GM21390 (cell line): ENCODE measurements around the gene SPPL2B.
"Not testable (repeated sequence)": the region's sequence is repeated elsewhere in the genome, so short reads cannot be mapped to it uniquely, and the experiment has no call there.

Experiments used
- ATAC-seq: cut with Tn5 transposase; IDR thresholded peaks from one replicate; pipeline ENCODE4 v1.9.1; 2021; ENCODE audit not compliant: unreplicated experiment

The SPPL2B gene

DNA sequence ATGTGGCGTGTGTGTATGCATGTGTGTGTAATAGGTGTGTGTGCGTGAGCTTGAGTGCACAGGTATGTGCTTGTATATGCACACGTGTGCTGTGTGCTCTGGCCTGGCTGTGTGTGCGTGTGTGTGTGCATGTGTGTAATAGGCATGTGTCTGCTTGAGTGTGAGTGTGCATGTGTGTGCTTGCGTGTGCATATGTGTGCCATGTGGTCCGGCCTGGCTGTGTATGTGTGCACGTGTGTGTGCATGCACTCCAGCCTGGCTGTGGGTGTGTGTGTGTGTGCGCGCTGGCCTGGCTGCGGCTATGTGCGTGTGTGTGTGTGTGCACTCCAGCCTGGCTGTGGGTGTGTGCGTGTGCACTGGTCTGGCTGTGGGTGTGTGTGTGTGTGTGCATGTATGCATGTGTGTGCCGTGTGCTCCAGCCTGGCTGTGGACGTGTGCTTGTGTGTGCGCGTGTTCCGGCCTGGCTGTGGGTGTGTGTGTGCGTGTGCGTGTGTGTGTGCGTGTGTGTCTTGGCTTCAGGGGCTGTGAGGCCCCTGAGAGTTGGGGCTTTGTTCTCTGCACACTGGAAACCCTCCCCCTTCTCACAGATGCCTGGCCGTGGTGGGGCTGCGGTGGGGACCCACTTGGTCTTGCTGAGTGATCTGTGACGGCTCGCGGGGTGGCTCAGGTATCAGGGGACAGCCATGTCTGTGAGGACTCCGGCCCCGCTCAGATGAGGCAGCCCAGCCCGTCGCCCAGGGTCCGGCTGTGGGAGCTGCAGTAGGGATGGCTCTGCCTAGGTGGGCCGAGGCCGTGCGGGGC is 8.2 kb downstream of the SPPL2B start:
- no peak for ATAC-seq

DNA sequence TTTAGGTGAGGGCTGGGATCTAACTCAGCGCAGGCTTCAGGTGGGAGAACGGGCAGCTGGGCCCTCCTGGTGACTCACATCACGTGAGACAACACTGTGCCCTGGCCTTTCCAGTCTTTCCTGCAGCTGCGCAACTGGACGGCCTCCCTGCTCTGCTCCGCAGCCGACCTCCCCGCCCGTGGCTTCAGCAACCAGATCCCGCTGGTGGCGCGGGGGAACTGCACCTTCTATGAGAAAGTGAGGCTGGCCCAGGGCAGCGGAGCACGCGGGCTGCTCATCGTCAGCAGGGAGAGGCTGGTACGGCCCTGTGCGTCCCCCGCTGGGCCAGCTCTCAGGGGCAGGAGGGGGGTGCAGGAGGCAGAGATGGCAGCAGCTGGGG is 8.8 kb downstream of the SPPL2B start:
- no peak for ATAC-seq

DNA sequence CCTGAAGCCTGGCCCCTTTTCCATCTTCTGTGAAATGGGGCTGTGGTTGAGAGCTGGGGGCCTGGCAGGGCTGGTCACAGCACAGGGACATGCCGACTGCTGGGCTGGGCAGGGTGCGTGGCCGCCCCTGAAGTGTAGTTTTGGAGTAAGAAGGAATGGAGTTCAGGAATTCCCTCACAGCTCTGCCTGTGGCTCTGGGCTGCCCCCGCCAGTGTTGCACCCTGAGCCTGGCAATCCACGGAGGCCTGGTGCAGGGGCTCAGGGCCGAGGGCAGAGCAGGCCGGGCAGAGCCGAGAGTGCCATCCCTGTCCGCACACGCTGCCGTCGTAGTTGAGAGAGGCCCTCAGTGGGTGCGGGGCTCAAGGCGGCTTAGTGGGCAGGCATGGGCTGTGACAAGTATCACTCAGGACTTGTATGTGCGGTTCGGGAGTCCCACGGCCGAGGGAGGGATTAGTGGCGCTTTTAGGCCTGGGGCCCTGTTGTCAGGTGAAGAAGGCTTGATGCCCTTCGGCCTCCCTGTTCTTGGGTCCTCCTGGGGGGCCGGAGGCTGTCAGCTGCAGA is 9.7 kb downstream of the SPPL2B start:
- ATAC-seq: no peak

DNA sequence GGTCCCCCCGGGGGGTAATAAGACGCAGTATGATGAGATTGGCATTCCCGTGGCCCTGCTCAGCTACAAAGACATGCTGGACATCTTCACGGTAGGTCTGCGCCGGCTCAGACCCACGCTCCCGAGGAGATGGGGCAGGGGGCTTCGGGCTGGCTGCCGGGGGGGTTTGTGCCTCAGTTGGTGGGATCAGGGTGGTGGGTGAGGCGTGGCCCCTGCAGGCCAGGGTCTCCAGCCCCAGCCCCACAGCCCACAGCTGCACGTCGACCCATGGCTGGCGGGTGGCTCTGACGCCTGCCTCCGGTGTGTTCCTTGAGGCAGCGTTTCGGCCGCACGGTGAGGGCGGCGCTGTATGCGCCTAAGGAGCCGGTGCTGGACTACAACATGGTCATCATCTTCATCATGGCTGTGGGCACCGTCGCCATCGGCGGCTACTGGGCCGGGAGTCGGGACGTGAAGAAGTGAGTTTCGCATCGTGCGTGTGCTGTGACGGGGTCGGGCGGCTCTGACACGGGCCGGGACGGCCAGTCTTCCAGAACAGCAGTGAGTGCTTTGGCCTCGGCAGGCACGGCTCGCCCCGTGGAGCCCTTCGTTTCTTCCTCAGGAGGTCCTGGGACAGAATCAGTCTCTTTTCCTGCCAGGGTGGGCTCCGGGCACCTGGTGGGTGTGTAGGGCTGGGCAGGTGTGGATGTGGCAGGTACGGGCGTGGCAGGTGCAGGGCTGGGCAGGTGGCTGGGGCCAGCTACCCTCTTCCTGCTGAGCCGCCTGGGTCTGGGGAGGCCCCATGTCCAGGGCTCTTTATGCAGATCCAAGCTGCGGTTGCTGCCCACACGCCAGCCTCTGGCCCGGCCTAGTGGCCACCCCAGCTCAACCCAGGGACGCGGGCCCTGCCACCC is 10.5 kb downstream of the SPPL2B start:
- no peak for ATAC-seq

DNA sequence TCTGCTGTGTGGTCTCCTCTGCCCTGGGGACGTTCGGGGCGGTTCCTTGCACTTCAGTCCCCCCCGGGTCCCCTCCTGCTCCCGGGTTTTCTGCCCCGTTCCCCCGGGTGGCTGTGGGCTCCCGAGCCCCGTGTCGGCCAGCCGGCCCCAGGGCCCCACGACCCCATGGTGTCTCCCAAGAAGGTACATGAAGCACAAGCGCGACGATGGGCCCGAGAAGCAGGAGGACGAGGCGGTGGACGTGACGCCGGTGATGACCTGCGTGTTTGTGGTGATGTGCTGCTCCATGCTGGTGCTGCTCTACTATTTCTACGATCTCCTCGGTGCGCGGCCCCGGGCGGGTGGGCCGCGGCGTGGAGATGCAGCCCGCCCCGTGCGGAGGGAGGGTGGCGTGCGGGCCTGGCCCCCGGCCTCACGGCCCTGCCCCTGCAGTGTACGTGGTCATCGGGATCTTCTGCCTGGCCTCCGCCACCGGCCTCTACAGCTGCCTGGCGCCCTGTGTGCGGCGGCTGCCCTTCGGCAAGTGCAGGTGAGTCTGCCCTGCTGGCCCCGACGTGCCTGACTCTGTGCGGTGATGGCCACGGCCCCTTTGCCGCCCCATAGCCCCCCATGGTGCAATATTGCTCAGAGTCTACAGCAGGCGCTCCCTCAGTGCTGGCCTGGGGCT is 11.3 kb downstream of the SPPL2B start:
- no peak for ATAC-seq

DNA sequence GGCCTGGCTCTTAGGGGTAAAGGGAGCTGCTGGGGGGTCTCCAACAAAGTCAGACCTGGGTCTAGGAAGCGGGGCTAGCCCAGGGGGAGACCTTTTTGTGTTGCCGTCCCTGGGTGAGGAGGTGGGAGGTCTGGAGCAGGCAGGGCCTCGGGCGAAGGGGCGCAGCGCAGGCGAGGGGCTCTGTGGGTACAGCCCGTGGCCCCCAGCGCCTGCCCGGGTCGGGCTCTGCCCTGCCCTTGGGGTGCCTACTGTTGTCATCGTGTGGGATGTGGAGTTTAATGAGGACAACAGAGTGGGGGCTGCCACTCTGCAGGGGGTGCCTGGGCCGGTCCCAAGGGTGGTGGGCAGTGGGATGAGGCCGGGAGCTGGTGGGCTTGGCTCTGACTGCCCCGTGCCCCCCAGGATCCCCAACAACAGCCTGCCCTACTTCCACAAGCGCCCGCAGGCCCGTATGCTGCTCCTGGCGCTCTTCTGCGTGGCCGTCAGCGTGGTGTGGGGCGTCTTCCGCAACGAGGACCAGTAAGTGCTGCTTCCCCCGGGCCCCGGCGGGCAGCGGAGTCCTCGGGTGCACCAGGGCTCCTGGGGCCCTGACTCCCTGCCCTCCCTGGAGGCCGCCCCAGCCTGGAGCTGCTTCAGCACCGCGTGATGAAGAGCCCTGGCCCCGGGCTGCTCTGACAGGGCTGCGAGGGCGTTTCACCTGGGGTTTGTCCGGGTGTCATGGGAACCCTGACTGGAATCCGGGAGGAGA is 12.2 kb downstream of the SPPL2B start:
- ATAC-seq: no peak

DNA sequence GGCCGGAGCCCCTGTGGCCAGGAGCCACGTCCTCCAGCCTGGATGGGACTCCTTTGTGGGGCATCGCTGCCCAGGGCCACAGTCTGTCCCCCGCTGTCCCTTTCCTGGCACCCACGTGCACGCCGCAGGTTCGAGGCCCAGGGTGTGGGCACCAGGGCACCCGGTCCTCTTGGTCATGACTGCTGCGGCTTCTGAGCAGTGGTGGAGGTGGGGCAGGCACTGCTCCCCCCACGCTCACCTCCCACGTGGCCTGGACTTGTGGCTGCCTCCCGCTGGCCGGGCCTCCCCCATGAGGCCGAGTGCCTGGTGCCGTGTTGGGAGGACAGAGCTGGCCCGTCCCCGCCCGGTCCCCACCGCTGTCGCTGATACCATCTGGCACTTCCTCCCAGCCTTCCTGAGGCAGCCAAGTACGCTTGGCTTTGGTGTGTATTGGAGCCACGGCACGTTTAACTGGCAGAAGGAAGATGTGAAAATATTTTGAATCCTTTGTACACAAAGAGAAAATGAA is 12.8 kb downstream of the SPPL2B start:
- no peak for ATAC-seq

DNA sequence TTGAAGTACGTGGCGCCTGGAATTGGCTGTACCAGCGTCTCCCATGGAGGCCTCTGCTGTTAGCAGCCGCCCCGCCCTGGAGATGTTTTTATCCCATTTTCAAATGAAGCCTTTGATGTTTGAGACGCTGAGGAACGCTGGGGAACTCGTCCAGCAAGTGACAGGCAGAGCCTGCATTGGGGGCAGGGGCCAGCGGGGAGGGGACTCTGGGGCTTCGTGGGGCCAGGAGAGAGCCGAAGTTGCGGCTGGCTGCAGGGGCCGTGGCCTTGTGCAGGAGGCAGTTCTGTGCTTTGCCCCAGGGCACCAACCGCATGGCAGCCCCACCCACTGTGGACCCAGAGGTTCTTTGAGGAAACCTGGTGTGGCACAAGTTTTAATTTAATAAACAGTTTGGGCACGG is 13.5 kb downstream of the SPPL2B start:
- no peak for ATAC-seq

DNA sequence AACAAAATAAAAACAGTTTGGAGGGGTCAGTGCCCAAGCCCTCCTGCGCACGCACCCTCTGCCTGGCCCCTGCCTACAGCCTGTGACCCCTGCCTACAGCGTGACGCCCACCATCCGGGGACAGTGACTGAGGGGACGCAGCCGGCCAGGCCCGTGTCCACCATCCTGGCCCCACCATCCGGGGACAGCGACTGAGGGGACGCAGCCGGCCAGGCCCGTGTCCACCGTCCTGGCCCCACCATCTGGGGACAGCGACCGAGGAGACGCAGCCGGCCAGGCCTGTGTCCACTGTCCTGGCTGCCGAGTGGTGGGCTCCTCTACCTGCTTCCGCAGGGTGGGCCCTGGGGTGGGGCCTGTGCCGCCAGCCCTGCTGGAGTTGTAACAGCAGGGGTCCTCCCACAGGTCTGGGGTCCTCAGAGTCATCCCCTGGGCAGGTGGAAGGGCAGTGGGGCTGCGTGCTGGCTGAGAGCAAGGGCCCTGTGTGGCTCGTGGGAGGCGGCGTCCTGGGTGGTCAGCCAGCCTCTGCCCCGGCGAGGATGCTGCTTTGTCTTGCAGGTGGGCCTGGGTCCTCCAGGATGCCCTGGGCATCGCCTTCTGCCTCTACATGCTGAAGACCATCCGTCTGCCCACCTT is 14.3 kb downstream of the SPPL2B start:
- ATAC-seq: no peak

DNA sequence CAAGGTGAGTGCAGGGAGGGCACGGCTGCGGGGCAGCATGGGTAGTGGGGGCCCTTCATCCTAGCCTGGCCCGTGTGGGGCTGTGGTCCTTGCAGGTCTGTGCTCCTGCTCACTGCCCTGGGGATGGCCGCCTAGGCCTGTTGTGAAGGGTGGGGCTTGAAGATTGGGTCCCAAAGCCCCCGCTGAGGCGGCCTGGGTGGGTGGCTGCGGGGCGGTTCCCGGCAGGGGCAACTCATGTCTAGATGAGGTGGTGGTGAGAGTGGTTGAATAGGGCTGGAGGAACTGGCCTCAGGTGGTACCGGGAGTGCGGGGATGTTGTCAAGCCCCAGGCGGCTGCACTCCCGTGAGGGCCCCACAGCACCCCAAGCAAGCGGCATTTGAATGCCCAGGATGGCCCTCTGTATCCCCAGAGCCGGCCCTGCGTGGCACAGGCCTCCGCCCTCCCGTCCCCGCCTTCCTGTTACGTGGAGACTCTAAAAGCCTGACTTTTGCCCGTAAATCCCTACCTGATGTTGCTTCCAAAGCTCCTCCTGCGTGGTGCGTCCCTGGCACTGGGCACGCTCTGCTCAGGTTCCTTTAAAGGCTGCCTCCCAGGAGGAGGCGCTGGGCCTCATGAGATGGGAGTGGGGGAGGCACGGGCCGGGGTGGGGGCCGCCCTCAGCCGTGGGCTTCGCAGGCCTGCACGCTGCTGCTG is 15.0 kb downstream of the SPPL2B start:
- ATAC-seq: no peak

DNA sequence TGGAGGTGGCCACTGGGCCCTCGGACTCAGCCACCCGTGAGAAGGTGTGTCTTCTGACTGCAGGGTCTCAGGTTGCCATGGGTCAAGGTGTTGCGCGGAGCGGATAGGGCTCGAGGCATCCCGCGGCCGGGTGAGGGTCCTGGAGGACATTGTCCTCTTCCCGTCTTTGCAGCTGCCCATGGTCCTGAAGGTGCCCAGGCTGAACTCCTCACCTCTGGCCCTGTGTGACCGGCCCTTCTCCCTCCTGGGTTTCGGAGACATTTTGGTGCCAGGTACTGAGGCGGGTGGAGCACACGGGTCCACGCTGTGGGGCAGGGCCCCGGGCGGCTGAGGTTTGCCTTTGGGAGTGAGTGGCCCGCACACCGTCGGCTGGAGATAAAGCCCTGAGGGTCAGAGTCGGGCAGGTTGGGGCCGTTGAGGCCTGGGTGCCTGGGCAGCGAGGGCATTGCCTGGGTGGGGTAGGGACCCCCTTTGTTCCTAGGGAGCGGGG is 15.9 kb downstream of the SPPL2B start:
- ATAC-seq: no peak

DNA sequence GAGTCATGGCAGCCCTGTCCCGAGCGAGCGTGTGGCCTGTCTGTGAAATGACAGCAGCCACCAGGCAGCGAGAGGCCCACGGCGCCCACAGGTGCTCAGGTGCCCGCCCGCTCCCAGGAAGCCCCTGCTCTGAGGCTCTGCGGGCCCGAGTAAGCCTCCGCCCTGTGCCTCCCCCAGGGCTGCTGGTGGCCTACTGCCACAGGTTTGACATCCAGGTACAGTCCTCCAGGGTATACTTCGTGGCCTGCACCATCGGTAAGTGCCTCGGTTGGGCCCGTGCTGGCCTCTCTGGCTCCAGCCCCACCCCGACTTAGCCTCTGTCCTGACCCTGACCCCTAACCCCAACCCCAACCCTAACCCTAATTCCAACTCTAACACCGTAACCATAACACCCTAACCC is 16.6 kb downstream of the SPPL2B start:
- no peak for ATAC-seq

DNA sequence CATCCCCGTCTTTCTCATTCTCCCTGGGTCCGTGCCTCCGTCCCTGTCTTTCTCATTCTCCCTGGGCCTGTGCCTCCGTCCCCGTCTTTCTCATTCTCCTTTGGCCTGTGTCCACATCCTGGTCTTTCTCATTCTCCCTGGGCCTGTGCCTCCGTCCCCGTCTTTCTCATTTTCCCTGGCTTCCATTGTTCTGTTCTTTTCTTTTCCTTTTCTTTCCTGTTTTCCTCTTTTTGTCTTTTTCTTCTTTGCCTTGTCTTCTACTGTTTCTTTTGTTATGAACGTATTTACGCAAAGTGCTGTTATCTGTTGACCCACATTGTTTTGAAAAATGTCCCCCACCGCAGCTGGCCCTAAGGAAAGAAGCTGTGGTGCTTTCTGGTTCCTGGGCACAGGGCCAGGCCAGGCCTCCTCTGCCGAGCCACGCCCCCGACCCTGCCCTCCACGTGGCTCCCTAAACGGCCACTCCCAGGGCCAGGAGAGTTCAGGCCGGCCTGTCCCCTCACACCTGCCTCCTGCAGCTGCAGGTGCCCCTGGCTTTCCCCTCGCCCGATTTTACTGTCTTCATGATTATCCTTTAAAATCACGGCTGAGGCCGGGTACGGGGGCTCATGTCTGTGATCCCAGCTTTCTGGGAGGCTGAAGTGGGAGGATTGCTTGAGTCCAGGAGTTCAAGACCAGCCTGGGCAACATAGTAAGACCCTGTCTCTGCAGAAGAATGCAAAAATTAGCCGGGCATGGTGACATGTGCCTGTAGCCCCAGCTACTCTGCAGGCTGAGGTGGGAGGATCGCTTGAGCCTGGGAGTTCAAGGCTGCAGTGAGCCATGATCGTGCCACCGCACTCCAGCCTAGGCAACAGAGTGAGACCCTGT is 17.5 kb downstream of the SPPL2B start:
- ATAC-seq: no peak

DNA sequence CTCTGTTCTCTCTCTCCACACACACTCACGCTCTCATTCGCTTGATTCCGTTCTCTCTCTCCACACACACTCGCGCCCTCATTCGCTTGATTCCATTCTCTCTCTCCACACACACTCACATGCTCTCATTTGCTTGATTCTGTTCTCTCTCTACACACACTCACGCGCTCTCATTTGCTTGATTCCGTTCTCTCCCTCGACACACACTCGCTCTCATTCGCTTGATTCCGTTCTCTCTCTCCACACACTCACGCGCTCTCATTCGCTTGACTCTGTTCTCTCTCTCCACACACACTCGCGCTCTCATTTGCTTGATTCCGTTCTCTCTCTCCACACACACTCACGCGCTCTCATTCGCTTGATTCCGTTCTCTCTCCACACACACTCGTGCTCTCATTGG is 21.3 kb downstream of the SPPL2B start:
- not testable (repeated sequence) for ATAC-seq

DNA sequence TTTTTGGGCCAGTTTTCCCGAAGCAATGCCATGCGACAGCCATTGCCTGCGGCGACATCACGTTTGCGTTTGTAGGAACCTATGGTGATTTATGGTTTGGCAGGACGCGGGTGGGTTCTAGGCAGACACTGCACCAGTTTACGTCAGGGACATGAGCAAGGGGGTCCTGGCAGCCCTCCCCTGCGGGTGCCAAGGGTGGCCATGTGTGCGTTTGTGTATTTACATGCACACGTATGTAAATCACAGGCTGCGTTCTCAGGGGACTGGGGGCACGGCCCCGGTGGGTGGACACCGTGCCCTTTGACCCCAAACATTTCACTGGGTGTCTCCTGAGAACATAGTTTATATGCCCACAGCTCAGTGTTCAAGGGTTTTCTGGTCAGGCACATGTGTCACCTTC is 22.2 kb downstream of the SPPL2B start:
- ATAC-seq: no peak

DNA sequence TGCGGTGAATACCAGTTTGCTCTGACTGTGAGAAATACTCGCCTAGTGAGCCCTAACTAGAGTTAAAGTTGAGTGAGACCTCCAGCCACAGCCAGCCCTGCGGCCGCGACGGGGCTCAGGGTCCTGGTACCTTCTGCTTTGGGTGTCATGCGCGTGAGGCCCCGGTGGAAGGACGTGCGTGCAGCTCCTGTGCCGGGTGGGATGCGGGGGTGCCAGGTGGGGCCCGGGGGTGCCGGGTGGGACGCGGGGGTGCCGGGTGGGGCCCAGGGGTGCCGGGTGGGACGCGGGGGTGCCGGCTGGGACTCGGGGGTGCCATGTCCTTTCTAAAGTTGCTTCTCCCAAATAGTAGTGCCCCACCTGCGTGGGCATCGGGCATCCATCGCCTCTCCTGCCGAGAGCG is 23.1 kb downstream of the SPPL2B start:
- ATAC-seq: no peak

DNA sequence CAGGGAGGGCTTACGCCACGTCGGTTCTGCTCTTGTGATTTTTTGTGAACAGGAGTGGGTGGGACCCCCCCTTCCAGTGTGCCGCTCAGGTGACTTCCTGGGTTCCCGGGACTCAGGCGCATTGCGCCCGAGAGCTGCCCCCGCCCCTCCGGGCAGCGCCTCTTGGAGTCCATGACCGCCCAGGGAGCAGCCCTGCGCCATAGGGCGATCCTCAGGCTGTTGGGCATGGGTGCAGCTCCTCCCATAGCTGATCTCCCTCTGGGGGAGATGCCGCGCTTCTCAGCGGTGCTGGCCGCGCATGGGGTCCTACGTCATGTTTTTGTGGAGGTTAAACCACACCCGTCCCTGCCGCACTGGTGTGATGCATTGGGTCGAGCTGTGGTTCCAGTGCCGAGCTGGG is 23.6 kb downstream of the SPPL2B start:
- no peak for ATAC-seq

DNA sequence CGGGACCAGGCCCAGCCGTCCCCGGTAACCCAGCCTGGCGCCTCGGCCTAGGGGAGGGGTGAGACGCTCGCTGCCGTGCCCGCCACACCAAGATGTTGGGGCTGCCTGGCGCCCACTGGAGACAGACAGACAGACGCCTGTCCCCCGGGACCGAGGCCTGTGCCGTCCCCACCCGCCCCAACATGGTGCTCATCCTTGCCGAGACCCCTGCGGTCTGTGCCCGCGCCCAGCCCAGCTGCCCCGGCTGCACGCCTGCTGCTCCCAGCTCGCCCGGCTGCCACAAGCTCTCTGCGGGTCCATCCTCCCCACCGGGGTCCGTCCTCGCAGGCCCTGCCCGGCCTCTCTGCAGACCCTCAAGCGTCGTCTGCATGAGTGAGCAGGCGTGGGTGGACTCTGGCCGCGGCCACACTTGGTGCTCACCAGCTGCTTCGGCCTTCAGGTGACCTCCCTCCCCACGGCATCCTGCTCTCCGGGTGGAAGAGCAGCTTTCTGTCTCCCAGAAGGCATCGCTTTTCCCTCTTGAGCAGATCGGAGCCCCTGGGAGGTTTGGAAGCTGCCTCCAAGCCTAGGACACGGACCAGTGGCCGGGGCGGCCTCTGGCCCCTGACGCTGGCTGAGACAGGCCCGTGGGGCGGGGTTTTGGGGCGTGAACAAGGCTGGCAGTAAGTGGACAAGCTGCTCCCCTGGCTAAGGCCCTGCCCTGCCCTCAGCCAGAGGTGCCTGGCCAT is 24.8 kb downstream of the SPPL2B start:
- ATAC-seq: no peak
